ENCODE measurements around the gene SYF2.
"Not testable (repeated sequence)": the region's sequence is repeated elsewhere in the genome, so short reads cannot be mapped to it uniquely, and the experiment has no call there.

The SYF2 gene

DNA sequence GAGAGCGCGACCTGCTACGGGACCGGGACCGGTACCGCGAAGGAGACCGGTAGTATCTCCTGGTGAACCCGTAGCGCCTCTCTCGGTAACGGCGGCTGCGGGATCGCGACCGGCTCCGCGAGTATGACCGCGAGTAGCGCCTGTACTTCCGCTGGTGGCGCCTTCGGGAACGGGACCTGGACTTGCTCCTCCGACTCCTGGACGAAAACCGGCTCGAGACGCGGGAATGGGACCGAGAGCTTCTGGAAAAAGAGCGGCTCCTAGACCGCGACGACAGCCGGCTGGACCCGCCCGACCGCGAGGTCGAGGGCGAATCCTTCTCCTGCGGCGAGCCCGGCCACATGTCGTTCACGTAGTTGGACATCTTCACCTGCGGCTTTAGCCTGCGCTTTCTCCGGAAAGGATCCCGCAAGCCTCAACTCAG, 14.3 kb upstream of the SYF2 start:
- peak; percentile 10 for DNase-seq (ENCODE audit: low spot score)

DNA sequence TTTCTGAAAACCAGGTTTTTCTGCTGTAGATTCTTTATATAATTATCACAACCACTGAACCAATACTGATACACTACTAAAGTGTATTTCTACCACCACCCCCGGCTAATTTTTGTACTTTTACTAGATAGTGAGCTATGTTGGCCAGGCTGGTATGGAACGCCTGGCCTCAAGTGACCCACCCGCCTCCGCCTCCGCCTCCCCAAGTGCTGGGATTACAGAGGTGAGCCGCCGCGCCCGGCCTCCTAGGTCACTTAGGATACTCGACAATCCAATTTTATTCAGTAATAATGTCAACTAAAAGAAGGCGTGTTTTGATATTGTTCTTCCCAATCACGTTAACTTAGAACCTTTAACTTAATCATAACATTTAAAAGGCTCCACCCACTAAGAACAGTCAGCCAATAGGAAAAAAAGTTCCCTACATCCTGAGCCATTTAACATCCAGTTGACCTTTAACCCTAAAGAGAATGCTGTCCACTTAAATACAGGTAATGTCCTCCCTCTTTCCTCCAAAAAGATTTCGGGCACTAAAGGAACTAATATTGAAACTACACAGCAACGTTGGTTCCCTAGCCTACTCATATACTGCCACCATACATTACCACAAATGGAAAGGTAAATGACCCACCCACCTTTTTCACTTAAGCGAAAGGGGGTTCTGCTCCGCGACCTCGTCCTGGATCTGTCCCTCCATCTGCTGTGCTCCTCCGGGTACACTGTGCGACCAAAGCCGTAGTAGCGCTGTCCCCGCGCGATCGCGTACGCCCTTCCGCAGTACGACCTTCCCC, 13.7 kb upstream of the SYF2 start:
- peak; percentile 22 for DNase-seq (ENCODE audit: low spot score)

DNA sequence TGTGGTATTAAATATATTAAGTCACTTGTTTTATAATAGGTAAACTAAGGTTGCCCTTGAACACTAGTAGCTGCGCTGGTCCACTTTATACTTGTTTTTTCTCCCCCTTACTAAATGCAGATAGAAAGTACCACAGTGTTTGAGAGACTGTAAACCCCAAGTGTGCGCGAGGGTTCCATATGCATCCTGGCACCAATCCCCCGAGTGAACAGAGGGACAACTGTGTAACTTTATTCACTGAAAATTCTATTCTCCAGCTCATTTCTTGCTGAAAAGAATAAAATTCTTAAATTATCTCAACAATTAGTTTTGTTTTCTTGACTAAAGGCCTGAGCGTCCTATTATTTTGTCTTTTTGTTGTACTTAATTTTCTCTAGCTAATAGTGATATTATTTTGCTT, 13.1 kb upstream of the SYF2 start:
- DNase-seq (ENCODE audit: low spot score), result no peak

DNA sequence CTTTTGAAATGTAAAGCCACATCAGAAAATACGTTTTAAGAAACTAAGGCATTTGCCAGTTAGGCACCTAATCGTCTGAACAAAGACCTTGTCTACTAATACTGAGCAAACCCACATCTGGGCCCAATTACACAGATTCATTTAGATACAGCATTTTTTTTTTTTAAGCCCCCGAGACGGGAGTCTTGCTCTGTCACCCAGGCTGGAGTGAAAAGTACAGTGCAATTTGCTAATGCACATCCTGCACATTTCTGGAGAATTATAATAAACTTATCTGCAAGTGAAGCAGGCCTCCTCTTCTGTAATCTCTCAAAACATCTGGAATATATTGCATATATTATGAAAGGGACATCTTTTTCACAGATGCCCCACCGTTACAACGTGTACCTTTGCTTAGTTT, 11.6 kb upstream of the SYF2 start:
- no peak for DNase-seq (ENCODE audit: low spot score)

DNA sequence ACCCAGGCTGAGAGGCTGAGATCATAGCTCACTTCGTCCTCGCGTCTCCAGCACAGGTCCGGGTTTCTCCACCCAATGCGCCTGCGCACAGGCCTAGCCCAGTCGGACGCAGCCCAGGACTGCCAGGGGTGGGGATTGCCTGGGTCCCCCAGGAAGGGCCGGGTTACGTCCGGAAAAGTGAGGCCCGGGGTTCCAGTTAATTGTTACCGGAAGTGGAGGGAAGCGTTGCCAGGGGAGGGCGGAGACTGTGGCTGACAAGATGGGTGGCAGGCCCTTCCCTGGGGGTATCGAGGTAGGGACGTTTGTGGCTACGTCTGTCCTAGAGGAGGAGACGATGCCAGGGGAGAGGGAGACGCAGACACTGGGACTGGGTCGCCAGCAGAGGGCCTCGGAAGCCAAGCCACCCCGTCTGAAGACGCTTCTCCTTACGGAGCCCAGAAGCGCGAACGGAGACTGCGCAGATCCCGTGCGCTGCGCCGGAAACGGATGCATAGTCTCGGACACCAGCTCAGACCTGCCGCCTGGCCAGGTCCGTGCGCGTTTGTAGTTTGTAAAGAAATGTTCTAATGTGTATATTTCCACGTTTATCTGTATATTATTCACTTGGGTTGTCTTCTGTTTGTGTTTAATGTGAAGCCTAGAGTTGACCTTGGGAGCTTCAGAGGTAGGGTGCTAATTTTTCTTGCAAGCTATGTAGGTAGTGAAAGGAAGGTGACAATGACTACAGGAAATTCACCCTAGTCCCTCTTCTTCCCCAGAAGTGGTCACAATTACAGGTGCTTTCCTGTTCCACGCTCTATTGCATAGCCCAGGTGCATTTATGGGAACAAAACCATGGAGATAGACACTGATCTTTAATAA, 7.6 kb upstream of the SYF2 start:
- DNase-seq (ENCODE audit: low spot score), result peak; percentile 85

DNA sequence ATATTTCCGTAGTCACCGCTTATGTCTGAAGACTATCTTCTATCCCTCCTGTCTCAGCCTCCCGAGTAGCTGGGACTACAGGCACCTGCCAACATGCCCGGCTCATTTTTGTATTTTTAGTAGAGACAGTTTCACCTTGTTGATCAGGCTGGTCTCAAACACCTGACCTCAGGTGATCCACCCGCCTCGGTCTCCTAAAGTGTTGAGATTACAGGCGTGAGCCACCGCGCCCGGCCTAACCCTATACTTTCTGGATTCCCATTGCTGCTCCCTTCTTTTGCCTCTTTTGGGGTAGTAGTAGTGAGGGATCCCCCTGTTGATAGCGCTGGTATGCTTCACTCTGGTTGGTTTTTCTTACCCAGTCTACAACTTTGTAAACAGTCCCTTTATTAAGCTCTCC, 5.7 kb upstream of the SYF2 start:
- DNase-seq (ENCODE audit: low spot score), result no peak

DNA sequence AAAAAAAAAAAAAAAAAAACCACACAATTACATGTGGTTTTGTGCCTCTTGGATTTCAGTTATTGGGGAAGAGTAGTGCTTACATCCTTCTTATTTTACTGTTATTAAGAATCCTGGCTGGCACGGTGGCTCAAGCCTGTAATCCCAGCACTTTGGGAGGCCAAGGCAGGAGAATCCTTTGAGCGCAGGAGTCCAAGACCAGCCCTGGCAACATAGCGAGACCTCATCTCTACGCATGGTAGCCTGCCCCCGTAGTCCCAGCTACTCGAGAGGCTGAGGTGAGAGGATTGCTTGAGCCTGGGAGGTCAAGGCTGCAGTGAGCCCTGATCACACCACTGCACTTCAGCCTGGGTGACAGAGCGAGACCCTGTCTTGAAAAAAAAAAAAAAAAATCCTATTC, 4.0 kb upstream of the SYF2 start:
- not testable (repeated sequence) for DNase-seq (ENCODE audit: low spot score)

DNA sequence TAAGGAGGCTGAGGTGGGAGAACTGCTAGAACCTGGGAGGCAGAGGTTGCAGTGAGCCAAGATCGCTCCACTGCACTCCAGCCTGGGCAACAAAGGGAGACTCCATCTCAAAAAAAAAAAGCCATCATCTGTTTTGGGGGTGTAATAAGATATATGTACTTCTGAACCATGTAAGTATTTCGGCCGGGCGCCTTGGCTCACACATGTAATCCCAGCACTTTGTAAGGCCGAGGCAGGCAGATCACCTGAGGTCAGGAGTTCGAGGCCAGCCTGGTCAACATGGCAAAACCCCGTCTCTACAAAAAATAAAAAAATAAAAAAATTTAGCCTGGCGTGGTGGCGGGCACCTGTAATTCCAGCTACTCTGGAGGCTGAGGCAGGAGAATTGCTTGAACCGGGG, 3.1 kb upstream of the SYF2 start:
- DNase-seq (ENCODE audit: low spot score), result not testable (repeated sequence)

DNA sequence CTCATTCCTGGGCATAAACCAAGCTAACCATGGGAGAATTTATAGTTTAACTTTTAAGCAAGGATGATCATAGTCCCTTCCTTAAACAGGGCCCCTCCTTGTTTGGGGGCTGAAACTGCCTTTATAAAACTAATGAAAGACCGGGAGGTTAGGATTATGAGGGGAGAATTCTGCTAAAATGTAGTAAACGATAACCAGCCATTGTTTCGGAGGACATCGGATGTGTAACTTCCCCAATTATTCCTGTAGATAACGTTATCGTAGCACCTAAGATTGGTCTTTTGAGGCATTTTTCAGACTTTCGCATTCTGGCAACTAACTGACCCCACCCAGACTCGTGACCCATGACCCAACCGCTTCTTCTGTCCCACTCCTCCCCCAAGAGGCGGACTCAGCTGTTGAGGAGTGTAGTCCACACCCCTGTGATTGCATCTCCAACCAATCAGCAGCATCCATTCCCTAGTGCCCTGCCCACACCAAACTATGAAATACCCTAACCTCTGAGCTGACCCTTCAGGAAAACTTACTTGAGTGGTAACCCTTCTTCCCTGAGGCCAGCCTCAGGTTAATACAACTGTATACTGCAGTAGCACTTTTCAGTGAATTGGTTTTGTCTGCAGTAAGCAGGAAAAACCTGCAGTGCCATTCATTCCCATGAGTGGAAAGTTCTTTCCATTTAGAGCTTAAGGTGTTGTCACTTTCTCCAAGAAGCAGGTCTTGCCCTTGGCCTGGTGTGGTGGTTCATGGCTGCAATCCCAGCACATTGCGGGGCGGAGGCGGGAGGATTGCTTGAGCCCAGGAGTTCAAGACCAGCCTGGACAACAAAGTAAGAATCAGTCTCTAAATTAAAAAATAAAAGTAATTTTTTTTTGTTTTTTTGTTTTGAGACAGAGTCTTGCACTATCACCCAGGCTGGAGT, 823 bp upstream of the SYF2 start:
- DNase-seq (ENCODE audit: low spot score), result peak; percentile 83

DNA sequence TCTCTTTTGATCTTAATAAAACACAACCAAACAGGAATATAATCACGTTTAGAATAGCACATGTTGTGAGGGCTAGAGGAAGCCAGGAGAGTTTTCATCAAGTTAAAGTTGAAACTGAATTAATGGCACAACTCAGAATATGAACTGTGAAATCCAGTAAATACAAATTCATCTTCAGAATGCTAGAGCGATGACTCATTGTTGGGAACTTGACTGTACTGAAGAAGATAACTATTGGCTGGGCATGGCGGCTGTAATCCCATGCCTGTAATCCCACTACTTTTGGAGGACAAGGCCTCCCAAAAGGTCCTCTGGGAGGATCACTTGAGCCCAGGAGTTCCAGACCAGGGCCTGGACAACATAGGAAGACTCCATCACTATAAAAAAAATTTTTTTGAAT, 8.8 kb downstream of the SYF2 start:
- DNase-seq (ENCODE audit: low spot score), result no peak

DNA sequence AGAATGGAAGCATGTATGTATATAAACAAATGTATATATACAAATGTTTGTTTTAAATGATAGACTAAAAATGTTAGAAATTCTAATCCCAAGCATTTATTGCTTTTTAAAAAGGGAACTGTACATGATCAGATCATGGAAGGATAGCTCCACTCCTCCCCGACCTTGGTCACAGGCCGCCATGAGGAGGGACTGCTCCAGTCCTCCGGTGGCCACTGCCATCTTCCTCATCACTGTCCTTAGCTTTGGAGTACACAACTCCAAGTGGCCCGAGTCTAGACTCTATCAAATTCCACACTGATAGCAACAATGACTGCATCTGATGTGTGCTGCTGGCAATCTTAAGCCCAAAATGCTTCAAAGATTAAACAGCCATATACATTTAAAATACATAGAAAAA, 9.7 kb downstream of the SYF2 start:
- DNase-seq (ENCODE audit: low spot score), result no peak

DNA sequence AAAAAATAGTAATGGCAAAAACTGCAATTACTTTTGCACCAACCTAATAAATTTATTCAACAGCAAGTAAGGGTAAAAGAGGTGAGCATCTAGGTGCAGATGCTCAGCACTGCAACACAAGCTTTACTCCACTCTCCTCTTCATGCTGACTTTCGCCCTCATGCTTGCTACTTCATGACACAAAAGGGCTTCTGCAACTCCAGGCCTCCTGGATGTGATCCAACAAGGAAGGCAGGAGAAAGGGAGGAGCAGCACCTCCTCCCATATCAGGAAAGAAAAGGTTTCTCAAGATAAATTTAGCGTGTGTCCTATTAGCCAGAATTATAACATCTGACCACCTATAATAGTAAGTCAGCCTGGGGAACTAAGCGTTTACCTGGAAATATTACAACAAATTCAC, 11.6 kb downstream of the SYF2 start:
- no peak for DNase-seq (ENCODE audit: low spot score)

DNA sequence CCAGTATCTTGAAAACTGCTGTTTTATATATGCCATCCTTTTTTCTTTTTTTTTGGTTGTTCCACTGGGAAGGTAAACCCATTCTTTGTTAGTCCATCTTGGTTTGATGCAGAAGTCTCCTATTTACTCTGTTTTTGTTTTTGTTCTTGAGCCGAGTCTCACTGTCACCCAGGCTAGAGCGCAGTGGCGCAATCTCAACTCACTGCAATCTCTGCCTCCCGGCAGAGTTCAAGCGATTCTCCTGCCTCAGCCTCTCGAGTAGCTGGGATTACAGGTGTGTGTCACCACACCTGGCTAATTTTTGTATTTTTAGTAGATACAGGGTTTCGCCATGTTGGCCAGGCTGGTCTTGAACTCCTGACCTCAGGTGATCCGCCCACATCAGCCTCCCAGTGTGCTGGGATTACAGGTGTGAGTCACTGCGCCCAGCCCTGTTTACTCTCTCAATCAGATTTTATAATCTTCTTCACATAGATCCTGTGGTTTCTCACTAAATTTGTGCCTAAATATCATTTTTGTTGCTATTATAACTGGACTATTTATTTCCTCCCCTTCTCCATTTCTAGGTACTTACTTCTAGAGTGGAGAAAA, 12.5 kb downstream of the SYF2 start:
- no peak for DNase-seq (ENCODE audit: low spot score)

DNA sequence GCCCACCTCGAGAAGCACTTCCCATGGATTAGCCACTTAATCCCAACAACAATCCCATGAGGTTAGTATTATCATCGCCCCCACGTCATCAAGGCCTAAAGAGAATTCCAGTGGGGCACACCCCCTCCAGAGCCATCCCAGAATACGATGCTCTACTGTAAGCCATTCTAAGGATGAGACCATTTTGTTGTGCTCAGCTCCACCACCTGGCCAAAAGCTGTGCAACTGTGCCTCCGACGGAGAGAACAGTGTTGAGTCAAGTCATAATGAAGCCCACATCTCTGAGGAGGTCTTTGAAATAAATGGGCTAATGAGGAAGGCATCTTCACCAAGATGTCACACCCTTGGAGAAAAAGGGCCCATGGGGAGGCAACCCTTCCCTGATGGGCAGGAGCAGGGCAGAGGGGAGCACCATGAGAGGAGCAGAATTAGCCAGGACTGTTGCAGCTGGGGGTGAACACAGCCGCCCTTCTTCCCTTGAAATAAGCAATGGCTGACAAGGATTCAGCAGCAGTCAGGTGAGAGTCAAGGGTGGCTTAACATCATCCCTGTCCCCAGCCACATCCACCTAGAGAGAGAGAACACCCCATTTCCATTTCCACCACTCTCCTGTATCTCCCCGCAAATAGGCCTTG, 14.6 kb downstream of the SYF2 start:
- DNase-seq (ENCODE audit: low spot score), result no peak

DNA sequence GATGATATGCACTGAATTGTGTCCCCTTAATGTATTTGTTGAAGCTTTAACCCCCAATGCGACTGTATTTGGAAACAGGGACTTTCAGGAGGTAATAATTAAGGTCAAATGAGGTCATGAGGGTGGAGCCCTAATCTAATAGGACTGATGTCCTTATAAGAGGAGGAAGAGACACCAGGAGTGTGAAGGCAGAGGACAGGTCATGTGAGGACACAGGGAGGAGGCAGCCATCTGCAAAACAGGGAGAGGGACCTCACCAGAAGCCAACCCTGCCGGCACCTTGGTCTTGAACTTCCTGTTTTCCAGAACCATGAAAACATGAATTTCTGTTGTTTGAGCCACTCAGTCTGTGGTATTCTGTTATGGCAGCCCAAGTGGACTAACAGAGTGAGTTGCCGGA, 15.3 kb downstream of the SYF2 start:
- DNase-seq (ENCODE audit: low spot score), result no peak

DNA sequence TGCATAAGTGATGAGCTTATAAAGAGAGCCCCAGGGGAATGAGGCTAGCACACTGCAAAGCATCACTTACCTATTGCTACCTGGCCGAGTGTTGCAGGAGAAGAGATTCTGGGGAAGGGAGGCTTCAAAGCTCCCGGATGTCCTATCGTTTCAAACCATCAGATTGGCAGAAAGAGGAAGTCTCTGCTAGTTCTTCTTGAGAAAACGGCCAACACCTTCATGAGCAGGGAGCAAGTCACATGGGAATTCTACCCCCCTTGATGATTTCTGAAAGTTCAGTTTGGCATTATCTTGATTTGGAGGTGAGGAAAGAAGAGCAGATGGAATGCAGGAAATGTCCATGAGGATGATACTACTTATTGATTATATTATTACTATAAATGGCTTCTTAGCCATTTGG, 16.2 kb downstream of the SYF2 start:
- DNase-seq (ENCODE audit: low spot score), result no peak

DNA sequence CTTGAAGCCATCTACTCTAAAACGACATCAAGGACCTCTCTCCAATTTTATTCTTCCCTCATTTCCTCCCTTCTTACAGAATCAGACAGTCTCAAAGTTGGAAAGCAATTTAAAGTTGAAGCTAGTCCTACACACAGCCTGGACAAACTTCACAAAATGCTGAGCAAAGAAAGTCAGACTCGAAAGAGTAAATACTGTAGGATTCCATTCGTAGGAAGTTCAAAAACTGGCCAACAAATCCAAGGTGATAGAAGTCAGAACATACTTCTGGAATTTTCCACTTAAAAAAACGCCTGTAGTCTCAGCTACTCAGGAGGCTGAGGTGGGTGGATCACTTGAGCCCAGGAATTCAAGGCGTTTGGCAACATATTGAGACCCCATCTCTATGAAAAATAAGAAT, 19.6 kb downstream of the SYF2 start:
- no peak for DNase-seq (ENCODE audit: low spot score)

DNA sequence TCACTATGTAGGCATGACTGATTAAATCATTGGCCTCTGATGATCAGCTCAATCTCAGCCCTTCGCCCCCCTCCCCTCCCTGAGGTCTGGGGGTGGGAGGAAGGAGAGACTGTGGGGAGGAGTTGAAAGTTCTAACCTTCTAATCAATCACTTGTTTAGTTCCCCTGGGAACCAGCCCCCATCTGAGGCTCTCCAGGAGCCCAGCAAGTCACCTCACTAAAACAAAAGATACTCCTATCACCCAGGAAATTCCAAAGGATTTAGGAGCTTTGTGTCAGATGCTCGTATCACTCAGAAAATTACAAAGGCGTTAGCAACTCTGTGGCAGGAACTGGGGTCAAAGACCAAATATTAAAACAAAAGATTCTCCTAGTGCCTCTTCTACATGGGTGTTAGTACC, 21.6 kb downstream of the SYF2 start:
- no peak for DNase-seq (ENCODE audit: low spot score)

DNA sequence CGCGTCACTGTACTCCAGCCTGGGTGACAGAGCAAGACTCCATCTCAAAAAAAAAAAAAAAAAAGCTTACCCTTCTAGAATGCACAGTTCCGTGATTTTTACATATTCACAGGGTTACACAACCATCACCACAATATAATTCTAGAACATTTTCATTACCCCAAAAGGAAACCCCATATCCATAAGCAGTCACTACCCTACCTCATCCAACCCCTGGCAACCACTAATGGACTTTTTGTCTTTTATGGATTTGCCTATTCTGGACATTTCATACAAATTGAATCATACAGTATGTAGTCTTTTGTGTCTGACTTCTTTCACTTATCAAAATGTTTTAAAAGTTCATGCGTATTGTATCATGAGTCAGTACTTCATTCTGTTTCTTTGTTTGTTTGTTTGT, 22.8 kb downstream of the SYF2 start:
- no peak for DNase-seq (ENCODE audit: low spot score)

DNA sequence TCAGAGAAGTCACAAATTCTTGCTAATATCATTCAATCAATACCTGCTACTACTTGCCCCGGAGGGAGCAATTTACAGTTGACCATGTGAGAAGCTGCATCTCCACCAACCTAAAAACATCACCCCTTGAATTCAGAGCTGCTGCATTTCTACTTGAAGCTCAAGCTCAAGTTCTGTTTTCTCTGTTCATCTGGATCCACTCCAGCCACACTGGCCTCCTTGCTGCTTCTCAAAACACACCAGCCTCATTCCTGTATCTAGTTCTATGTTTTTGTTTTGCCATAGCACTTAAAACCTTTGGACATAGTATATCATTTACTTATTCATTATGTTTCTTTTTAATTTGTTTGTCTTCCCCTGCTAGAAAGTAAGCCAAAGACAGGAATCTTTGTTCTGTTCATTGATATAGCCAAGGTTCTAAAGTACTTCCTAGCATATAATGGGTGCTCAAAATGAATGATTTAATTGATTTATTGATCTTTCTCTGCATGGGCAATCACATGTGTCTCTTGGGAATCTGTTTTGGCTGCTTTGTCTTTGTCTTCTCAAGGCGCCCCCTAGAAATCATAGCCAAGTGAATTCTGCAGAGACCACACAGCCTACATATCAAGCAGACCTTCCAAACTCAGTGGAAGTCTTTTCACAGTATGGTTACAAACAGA, 23.6 kb downstream of the SYF2 start:
- no peak for DNase-seq (ENCODE audit: low spot score)

DNA sequence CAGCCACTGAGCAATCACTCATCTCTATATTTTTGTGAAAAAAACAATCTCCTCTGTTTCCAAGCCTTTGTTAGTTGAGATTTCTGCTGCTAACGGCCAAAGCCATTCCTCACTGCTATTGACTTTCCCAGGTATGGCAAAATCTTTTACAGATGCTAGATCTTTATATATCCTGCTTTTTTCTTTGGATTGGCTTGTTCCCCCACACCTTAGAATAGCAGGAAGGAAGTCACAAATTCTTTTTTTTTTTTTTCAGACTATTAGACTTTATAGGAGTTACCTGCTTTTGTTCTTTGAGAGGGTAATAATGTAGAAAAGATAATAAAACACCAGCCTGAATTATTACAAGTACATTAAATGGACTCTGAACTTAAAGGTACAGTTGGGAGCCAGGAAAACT, 24.2 kb downstream of the SYF2 start:
- no peak for DNase-seq (ENCODE audit: low spot score)
